GM12873 (cell line): ENCODE measurements around the gene MMEL1.

Source experiments
- TF ChIP-seq, protein P1 (sequence below): IDR thresholded peaks from 2 replicates; pipeline ENCODE4 v1.5.1; 2012; ENCODE audit warnings: low read depth, mild to moderate bottlenecking, moderate library complexity, low read length, control low read depth; ENCODE audit not compliant: insufficient read depth; ENCODE audit errors: missing control alignments

MMEL1 gene

DNA sequence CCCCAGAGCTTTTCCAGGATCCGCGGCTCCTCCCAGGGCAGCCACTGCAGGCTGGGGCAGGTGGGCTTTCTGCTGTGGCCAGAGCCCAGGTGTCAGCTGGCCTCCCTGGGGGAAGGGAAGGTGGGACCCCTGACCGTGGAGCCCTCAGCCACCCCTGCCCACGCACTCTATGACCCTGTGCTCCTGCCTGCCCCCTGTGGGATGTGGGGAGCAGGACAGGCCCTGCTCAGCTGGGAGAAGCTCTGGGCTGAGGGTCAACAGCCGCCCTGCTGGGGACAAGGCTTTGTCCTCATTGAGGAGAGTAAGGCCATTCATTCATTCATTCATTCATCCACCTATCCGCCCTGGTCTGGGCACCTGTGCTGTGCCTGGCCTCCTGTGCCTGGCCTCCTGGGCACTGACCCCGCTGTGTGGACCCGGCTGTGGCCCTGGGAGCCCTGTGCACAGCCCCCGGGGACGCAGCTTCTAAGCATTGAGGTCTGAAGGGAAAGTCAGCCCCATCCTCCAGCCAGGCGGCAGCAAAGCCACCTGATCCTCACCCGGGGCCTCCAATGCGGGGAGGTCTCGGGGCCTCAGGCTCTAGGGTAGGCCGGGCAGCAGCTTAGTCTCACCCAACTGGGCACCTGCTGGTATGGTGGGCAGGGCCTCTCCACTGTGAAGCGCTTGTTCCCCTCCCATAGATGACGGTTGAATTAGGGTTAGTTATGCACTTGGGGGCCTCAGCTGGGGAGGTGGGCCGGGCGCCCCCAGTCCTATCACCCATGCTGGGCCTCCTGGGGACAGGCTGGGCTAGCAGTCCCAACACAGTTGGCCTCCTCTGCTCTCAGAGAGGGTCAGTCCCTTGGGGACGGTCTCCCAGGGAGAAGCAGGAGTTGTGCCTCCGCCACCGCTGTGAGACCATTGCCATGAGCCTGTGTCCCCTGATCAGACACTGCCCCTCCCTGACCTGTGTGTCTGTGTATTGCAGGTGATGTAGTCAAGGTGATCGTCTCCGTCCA lies 70.6 kb downstream of the MMEL1 start:
- TF ChIP-seq, protein P1, sequence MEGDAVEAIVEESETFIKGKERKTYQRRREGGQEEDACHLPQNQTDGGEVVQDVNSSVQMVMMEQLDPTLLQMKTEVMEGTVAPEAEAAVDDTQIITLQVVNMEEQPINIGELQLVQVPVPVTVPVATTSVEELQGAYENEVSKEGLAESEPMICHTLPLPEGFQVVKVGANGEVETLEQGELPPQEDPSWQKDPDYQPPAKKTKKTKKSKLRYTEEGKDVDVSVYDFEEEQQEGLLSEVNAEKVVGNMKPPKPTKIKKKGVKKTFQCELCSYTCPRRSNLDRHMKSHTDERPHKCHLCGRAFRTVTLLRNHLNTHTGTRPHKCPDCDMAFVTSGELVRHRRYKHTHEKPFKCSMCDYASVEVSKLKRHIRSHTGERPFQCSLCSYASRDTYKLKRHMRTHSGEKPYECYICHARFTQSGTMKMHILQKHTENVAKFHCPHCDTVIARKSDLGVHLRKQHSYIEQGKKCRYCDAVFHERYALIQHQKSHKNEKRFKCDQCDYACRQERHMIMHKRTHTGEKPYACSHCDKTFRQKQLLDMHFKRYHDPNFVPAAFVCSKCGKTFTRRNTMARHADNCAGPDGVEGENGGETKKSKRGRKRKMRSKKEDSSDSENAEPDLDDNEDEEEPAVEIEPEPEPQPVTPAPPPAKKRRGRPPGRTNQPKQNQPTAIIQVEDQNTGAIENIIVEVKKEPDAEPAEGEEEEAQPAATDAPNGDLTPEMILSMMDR: peak; percentile 76

DNA sequence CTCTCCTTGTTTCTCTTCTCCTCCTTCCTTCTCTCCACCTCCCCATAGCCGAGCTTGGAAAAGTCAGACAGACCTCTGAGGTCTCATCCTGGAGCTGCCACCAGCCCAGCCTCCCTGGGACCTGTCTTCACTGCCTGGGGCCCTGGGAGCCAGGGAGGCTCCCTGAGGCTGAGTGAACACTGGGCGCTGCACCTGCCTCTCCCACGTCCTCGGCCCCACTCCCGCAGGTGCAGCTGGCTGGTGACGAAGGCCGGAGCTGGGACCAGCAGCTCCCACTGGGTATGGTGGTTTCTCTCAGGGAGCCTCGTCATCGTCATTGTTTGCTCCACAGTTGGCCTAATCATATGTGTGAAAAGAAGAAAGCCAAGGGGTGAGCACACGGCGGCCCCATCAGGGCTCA lies 71.4 kb downstream of the MMEL1 start:
- TF ChIP-seq, protein P1: no peak

DNA sequence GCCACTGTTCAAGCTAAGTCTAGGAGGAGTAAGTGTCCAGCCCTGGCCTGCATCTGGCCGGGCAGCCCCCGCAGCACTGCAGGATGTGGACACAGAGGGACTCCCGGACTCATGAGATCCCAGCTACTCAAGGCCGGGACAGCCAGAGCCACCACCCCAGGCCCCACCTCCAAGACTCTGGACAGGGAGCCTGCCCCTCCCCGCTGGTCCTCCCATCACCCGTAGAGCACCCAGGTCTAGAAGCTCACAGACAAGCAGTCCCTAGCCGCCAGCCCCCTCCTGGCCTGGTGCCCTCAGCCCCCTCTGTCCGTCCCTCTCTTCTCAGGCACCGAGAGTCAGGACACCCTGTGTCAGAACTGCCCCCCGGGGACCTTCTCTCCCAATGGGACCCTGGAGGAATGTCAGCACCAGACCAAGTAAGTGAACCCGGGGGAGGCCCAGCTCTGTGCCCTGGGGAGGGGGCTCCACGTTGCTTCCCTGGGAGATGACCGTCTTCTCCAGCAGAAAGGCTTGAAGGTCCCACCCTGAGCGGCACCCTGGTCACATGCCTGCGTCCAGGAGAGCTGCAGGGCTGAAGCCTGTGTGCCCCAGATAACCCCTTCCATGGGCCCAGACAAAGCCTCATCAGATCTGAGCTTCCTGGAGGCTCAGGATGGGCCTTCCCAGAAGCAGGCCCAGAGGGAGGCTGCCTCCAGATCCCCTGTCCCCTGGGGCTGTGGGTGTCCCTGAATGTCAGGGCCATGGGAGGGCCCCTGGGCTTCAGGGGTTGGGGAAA lies 72.3 kb downstream of the MMEL1 start:
- TF ChIP-seq, protein P1: no peak

DNA sequence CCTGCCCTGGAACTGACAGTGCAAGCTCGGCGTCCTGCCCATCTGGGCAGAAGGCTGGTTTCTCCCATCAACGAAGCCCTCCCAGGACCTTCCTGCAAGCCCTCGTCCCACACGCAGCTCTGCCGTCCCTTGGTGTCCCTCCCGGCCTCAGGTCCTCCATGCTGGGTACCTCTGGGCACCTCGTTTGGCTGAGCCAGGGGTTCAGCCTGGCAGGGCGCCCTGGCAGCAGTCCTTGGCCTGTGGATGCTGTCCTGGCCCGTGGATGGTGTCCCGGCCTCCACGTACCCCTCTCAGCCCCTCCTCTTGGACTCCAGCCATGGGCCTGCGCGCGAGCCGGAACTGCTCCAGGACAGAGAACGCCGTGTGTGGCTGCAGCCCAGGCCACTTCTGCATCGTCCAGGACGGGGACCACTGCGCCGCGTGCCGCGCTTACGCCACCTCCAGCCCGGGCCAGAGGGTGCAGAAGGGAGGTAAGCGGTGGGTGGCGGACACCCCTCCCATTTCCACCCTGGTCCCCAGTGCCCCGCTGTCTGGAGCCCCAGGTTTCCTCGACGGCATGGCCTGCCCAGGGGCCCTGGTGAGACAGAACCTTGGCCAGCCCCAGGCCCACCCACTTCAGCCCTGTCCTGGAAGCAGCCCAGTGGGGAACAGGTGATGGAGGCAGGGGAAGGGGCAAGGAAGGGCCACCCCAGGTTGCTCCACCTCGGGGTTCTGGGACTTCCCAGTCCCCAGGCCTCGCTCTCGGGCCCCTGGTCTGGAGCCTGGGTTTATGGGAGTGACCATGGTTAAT lies 73.1 kb downstream of the MMEL1 start:
- TF ChIP-seq, protein P1: no peak

DNA sequence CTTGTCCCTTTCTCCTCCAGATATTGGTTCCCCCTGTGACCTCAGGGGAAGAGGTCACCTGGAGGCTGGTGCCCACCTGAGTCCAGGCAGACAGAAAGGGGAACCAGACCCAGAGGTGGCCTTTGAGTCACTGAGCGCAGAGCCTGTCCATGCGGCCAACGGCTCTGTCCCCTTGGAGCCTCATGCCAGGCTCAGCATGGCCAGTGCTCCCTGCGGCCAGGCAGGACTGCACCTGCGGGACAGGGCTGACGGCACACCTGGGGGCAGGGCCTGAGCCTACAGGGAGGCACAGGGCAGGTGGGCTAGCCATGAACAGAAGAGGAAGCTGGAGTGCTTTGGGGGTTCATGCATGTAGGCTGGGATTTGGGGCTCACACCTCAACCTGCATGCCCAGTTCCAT lies 74.0 kb downstream of the MMEL1 start:
- TF ChIP-seq, protein P1: no peak

DNA sequence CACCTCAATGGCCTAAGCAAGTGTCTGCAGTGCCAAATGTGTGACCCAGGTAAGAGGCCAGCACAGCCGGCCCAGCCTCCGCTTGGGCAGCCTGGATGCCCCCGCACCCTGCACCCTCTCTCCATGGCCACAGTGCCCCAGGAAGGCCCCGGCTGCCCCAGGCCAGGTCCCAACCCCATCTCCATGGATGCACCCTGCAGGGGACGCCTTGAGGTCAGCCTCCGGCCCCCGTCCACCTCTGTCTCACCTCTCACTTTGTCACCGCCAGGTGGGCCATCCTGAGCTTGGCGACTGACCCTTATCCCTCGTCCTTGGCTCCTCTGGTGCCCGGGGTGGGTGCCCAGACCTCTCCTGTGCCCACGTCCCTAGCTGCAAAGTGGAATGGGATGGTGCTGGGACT lies 74.4 kb downstream of the MMEL1 start:
- TF ChIP-seq, protein P1: no peak
